Endothelial cell of hepatic sinusoid (primary cell): ENCODE data around the gene PLEKHA8.

Experiments used
- in situ Hi-C: cut with HindIII; loops from 2 replicates; pipeline ENCODE4 v1.10.0; 2017; ENCODE audit warnings: low sequenced_read_pairs

Gene PLEKHA8

DNA sequence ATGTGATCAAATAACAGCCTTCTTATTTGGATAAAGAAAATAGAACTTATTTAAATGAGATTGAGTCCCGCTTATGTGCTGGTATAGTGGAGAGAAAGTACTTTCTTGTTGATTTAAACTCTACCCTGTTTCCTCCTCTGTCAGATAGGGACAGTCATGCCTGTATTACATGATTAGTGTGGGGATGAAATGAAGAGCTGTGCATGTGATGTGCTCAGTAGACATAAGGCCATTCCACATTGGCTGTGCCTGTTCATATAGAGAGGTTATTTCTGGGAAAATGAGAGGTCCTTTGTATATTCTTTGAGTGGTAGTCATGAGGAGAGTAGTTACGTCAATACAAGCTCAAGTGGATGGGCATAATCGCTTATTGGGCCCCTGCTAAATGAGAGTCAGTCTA is 112.2 kb downstream of the PLEKHA8 start:
- in situ Hi-C loops = loop anchor here (5.0 kb wide), 1 partner anchor 78 kb away; no protein-coding TSS in a partner anchor

DNA sequence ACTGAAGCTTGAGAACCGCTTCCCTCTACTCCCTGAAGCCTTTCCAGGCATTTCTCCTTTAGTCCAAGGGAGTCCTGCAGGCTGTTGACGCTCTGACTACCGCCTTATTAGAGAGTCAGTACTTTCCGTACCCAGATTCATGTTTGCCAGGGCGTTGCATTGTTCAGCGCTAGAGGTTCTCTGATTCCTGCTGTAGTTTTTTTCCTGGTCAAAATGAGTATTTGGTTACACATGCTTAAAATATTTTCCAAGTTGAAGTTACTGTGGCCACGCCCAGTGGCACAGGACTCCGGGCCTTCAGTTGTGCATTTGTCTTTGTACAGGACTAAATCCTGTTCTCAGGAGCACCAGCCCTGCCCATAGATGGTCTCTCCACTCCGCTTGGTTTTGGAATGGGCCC is 114.5 kb downstream of the PLEKHA8 start:
- in situ Hi-C loops = loop anchor here (5.0 kb wide), 1 partner anchor 80 kb away; no protein-coding TSS in a partner anchor

- in situ Hi-C loops = loop anchor here (5.0 kb wide), 1 partner anchor 81 kb away; no protein-coding TSS in a partner anchor
These were observed 115.6 kb downstream of the PLEKHA8 start for GRCh38 chr7:30143748-30144251.

GRCh38 chr7:30144657-30145306 is 116.6 kb downstream of the PLEKHA8 start:
- in situ Hi-C loops = loop anchor here (5.0 kb wide), 1 partner anchor 82 kb away; no protein-coding TSS in a partner anchor

DNA sequence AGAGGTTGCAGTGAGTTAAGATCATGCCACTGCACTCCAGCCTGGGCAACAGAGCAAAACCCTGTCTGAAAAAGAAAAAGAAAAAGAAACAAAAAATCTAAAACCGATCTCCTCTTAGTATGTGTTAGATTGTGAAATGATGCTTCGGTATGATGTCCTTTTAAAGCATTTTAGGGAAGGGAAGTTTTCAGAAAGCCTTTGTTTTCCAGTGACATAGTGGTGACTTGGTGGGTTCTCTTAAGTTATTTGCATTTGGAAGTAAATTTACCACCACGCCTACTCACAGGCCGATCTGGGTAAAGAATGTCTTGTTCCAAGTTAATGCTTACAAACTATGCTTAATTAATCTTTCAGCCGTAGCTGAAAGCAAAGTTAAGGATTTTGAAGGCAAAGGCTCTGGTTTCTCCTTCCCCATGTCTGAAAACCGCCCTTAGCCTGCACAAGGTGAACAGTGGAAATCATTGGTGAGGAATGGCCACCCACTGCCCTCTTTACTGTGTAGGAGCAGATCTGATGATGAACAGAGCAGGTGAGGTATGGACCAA is 117.3 kb downstream of the PLEKHA8 start:
- in situ Hi-C loops = no loop called here

- in situ Hi-C loops = no loop called here
These were observed 118.0 kb downstream of the PLEKHA8 start for GRCh38 chr7:30146127-30146612.

- in situ Hi-C loops = no loop called here
These were observed 119.0 kb downstream of the PLEKHA8 start for GRCh38 chr7:30147223-30147622.

DNA sequence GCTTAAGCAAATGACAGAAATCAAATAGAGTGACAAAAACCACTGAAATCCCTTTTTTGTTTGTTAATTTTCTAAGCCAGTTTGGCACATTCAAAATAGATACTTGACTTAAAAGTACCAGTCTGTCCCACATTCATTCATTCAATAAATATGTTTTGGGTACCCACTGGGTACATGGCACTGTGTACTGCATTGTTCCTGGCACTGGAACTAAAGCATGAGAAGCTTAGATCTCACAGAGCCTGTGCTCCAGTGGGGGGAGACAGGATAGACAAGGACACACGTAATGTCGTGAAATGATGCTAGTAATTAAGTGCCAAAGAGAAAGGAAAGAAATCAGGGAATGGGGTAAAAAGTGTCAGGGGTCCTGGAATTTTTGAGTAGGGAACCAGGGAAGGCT is 119.6 kb downstream of the PLEKHA8 start:
- in situ Hi-C loops = no loop called here

- in situ Hi-C loops = no loop called here
These were observed 120.2 kb downstream of the PLEKHA8 start for GRCh38 chr7:30148426-30148825.

DNA sequence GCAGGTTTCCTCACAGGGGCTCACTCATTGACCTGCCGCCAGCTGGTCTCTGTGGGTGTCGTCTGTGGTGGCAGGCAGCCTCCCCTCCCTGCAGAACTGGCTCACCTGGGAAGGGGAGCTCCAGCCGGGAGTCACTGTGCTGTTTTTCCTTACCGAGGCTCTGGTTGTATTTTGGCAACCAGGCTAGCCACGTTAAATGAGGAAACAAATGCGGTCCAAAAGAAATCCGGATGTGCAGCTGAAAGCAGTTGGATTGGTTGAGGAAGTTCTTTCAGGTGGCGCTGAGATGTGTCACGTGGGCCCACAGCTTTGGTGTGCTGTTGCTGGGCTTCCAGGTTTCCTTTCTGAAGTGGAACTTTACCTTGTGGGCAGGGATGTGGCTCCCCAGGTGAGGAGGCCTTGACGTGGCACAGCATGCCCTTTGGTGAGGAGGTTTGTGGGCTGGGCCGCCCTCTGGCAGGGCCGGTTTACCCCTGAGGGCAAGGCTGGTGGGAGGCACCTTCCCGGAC is 120.8 kb downstream of the PLEKHA8 start:
- in situ Hi-C loops = no loop called here

GRCh38 chr7:30149640-30150272 is 121.5 kb downstream of the PLEKHA8 start:
- in situ Hi-C loops = no loop called here

DNA sequence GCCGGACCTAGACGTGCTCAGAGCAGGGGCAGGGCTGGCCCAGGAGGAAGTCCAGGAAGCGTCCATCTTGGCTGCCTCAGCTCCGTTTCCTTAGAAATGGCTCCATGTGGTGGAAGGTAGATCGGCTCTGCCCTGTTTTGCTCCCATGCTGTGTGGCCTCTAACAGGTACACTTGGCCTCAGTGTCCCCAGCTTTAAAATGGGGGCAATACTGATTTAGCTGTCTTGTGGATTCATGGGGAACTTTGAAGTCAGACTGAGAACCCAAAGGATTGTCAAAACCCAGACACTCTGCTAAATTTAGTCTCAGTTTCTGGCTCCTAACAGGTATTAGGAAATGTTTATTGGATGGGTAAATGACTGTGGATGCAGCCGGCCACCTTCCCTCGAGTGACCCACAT is 122.5 kb downstream of the PLEKHA8 start:
- in situ Hi-C loops = no loop called here

DNA sequence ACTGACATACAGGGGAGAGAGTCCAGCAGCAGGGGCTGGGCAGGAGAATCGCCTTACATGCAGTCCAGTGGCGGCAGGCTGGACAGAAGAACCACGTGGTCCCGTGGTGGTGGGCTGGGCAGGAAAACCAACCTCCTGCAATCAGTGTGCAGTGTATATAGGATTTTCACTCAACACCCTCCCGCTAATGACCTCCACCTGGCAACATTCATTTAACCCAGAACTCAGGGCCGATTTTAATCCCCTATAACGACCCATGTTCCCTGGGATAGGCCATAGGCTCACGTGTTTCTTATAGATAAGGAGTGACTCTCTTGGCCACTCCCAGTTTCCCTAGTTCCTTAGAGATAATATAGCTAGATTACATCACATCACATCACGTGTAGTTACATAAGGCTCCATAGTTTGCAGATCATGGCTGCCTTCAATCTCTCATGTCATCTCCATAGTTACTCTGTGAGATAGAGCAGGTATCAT is 125.9 kb downstream of the PLEKHA8 start:
- in situ Hi-C loops = no loop called here

DNA sequence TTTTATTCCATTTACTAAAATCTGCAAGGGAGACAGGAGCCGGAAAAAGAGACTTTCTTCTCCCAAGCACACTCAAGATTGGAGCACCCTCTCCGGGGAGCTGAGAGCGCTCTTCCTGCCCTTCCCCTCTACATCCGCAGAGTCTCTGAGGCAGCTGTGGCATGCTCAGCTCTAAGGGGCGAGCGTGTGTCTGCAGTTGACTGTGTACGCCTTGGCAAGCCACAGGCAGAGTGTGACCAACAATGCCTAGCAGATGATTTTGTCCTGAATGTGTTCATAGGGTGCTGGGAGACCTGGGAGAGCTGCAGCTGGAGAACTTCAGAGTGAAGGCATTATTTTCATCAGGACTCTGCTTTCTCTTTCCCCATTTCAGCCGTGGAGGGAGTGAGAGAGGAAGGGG is 127.3 kb downstream of the PLEKHA8 start:
- in situ Hi-C loops = no loop called here

DNA sequence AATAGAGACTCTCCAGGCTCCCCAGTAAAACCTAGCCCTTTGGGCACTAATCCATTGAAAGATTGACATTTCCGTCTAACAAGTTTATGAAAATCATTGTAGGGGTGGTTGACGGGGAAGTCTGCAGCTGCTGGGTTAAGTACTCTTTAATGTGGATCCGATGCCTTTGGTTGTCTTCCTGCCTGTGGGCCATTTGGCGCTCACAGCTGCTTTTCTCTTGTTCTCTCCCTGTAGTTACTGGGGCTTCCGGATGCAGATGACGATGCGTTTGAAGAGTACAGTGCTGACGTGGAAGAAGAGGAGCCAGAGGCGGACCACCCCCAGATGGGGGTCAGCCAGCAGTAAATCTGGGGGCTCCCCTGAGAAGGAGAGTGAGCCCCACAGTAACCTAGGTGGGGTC is 129.0 kb downstream of the PLEKHA8 start:
- in situ Hi-C loops = no loop called here

- in situ Hi-C loops = no loop called here
These were observed 131.0 kb downstream of the PLEKHA8 start for GRCh38 chr7:30159163-30159562.

DNA sequence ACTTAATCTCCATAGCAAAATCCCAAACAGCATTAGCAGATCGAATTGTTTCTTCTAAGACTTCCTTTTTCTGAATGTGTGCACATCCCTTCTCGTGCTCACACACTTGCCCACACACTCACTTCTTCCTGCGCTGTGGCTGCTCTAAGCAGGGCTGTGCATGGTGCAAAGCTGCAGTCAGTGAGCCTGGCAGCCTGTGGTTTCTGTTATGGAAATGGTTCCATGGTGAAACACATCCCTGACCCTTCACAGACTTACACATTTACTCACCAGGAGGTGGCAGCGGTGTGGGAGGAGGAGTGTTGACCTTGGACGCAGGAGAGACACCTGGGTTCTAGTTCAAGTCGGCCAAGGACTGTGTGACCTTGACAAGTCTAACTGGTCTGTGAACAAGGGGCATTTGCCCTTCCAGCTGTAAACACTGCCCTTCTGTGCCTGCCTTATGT is 131.5 kb downstream of the PLEKHA8 start:
- in situ Hi-C loops = no loop called here

DNA sequence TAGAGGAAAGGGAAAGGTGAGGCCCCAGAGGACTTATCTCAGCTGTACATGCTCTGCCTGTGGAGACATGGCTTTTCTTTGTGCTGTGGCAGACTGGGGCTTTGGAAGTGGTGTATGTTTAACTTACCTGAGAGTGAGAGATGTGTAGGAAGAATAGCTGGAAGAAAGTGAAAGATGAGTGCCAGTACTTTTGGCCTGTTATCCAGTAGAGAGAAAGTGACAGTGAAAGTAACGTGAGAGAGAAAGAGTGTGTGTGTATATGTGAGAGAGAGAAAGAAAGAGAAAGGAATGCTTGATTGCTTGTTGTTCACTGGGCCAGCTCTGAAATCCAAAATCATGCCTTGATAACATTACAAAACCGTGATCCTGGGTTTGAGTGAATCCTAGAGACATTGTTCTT is 132.1 kb downstream of the PLEKHA8 start:
- in situ Hi-C loops = no loop called here

DNA sequence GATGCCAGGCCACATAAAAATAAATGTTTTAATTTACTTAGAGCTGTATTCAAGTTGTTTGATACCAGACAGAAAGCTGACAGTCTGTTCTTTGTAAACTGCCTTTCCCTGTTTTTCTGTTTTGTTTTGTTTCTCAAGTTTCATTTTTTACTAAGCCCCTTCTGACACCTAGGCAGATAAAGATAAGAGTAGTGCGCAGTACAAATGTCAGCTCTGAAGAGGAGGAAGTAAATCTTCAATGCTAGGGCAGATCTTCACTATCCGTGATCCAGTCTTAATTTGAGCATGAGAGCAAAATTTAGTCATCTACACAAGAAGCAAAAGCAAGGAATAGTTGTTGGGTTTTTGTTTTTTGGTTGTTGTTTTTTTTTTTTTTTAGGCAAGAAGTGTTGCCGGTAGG is 133.9 kb downstream of the PLEKHA8 start:
- in situ Hi-C loops = no loop called here

GRCh38 chr7:30162622-30163124 is 134.5 kb downstream of the PLEKHA8 start:
- in situ Hi-C loops = no loop called here

DNA sequence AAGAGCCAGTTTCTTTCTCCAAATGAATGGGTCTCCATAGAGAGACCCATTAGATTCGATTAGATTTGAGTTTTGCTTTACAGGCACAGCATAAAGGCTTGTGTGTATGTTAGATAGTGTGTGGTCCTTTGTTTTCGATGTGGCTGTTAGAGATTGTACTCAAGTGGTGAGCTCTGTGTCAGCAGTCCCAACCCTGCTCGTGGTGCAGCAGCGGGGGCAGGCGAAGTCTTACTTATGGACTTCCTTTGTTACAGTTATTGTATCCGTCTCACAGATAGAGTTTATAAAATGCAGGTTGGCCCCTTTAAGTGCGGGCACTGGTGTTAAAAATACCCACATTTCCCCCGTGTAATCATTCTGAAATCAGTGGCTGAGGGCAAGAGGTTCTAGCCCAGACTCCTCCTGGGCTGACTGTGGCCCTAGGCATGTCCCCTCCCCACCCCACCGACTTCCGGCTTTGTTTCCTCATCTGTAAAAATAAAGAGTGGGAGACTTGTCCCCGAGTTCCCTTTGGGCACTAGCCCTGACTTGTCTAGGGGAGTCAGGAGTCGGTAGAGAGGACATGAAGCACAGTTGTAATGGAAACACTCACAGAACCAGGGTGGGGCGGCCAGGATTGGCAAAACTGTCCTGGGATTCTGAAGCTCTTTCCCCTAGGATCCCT is 135.2 kb downstream of the PLEKHA8 start:
- in situ Hi-C loops = no loop called here
